HCT116 (cell line): ENCODE measurements around the gene EDNRA. TPM values are rescaled to one million over a fixed set of nuclear protein-coding genes. Genes with fewer than 3 reads are reported as not detected.

Experiments
- ATAC-seq: fragments of 200-7000 bp; cut with Tn5 transposase; 2 replicates; pipeline ENCODE4 v1.9.1; 2020; ENCODE audit warnings: mild to moderate bottlenecking, moderate library complexity
- BruUV-seq: library from RNA; stranded (reverse); fragments of 400-500 nt; replicated peaks from 2 replicates; lab custom pipeline; 2021; lab: Mats Ljungman, UMichigan
- CTCF ChIA-PET: fragments of 300-600 bp; sonication (Branson Sonifier 250); formaldehyde crosslinking; loops from one replicate; lab custom pipeline; 2021; ENCODE audit warnings: antibody characterized with exemption; lab: Charles Lee
- POLR2A ChIA-PET: fragments of 300-600, 350-600 bp; sonication (Branson Sonifier 250); formaldehyde crosslinking; loops from one replicate; lab custom pipeline; 2021; ENCODE audit warnings: antibody characterized with exemption; lab: Charles Lee
- RAD21 ChIA-PET, 2 experiments: fragments of 300-600 bp; sonication (Branson Sonifier 250); formaldehyde crosslinking; loops; one replicate each; lab custom pipeline; 2023; ENCODE audit warnings: low total read pairs in 2 of 2; ENCODE audit not compliant: uncharacterized antibody in 2 of 2, unreplicated experiment in 2 of 2, low non-redundant PET in 1 of 2; lab: Charles Lee
- DNase-seq: peaks from one replicate; pipeline ENCODE4 v3.0.0-alpha.2; 2010; ENCODE audit warnings: low read depth, low spot score
- H2AFZ ChIP-seq: fragments of 200-600 bp; shearing (Covaris generic), sonication (generic); 2 replicates; pipeline ENCODE4 v1.6.1; 2017; ENCODE audit warnings: low read depth, mixed run types, mixed read lengths, antibody characterized with exemption, low read length; ENCODE audit not compliant: poor library complexity, severe bottlenecking
- H3K27ac ChIP-seq: 2 replicates; pipeline ENCODE4 v1.5.1; 2012; ENCODE audit warnings: low read depth, low read length
- H3K27me3 ChIP-seq: fragments of 200-600 bp; sonication (generic); 2 replicates; pipeline ENCODE4 v1.6.1; 2016; ENCODE audit warnings: mixed run types, low read length, mixed read lengths; ENCODE audit not compliant: insufficient read depth
- H3K36me3 ChIP-seq, 2 experiments: fragments of 200-500 bp in 1 of 2; fragments of 200-600 bp in 1 of 2; sonication (Bioruptor generic) in 1 of 2; sonication (generic) in 1 of 2; 2 replicates each; pipeline versions ENCODE4 v1.5.1 to v1.6.1; 2014 to 2016; ENCODE audit warnings: low read length in 2 of 2, inconsistent platforms in 1 of 2, mixed read lengths in 1 of 2, mixed run types in 1 of 2; ENCODE audit not compliant: insufficient read depth in 2 of 2, control insufficient read depth in 1 of 2
- H3K4me1 ChIP-seq, 2 experiments: fragments of 200-600 bp in 1 of 2; sonication (generic) in 1 of 2; 2 replicates each; pipeline versions ENCODE4 v1.5.1 to v1.6.1; 2012 to 2017; ENCODE audit warnings: low read length in 2 of 2, inconsistent platforms in 1 of 2, mild to moderate bottlenecking in 1 of 2, mixed read lengths in 1 of 2, mixed run types in 1 of 2, moderate library complexity in 1 of 2; ENCODE audit not compliant: insufficient read depth in 2 of 2, control insufficient read depth in 1 of 2
- H3K4me2 ChIP-seq: fragments of 200-600 bp; sonication (generic); 2 replicates; pipeline ENCODE4 v1.6.1; 2017; ENCODE audit warnings: mixed run types, low read length, mixed read lengths
- H3K4me3 ChIP-seq, 2 experiments: fragments of 200-600 bp in 1 of 2; sonication (generic) in 1 of 2; replicated peaks in 1 of 2; 2 replicates each; pipeline ENCODE4 v1.5.1; 2011 to 2016; ENCODE audit warnings: low read length in 2 of 2, control low read depth in 1 of 2, low read depth in 1 of 2, mild to moderate bottlenecking in 1 of 2, mixed read lengths in 1 of 2, mixed run types in 1 of 2
- H3K79me2 ChIP-seq: fragments of 200-600 bp; sonication (generic); 2 replicates; pipeline ENCODE4 v1.6.1; 2017; ENCODE audit warnings: mild to moderate bottlenecking, mixed run types, low read length, moderate library complexity, mixed read lengths; ENCODE audit not compliant: insufficient read depth
- H3K9ac ChIP-seq: fragments of 200-600 bp; sonication (generic); 2 replicates; pipeline ENCODE4 v1.6.1; 2016; ENCODE audit warnings: low read length, mixed read lengths
- H3K9me2 ChIP-seq: fragments of 200-600 bp; sonication (generic), shearing (Covaris generic); 2 replicates; pipeline ENCODE4 v1.6.1; 2017; ENCODE audit warnings: mixed run types, mild to moderate bottlenecking, moderate library complexity; ENCODE audit not compliant: insufficient read depth
- H3K9me3 ChIP-seq, 2 experiments: fragments of 200-500 bp in 1 of 2; fragments of 200-600 bp in 1 of 2; sonication (Bioruptor generic) in 1 of 2; sonication (generic) in 1 of 2; 2 replicates each; pipeline ENCODE4 v1.6.1; 2014 to 2017; ENCODE audit warnings: low read length in 2 of 2, mixed read lengths in 2 of 2, inconsistent platforms in 1 of 2, low read depth in 1 of 2, mild to moderate bottlenecking in 1 of 2, mixed run types in 1 of 2, moderate library complexity in 1 of 2; ENCODE audit not compliant: control insufficient read depth in 1 of 2, insufficient read depth in 1 of 2
- H4K20me1 ChIP-seq: fragments of 200-600 bp; sonication (generic), shearing (Covaris generic); 2 replicates; pipeline ENCODE4 v1.6.1; 2017; ENCODE audit warnings: mixed run types, mild to moderate bottlenecking, moderate library complexity; ENCODE audit not compliant: insufficient read depth
- CBX3 ChIP-seq: IDR thresholded peaks from 2 replicates; pipeline ENCODE4 v1.6.1; 2012; ENCODE audit warnings: low read depth
- ELF1 ChIP-seq: IDR thresholded peaks from 2 replicates; pipeline ENCODE4 v1.6.1; 2012; ENCODE audit warnings: low read depth, borderline replicate concordance
- EZH2 ChIP-seq: fragments of 200-600 bp; sonication (generic); IDR thresholded peaks from 2 replicates; pipeline ENCODE4 v1.6.1; 2017; ENCODE audit warnings: antibody characterized with exemption, mixed run types
- FOSL1 ChIP-seq: IDR thresholded peaks from 2 replicates; pipeline ENCODE4 v1.6.1; 2012; ENCODE audit warnings: low read depth
- POLR2A ChIP-seq: IDR thresholded peaks from 2 replicates; pipeline ENCODE4 v1.7.0; 2011; ENCODE audit warnings: borderline replicate concordance; ENCODE audit not compliant: insufficient read depth, insufficient read length; ENCODE audit errors: extremely low read depth
- TCF7L2 ChIP-seq: IDR thresholded peaks from 2 replicates; pipeline ENCODE4 v1.7.0; 2011; ENCODE audit warnings: borderline replicate concordance, inconsistent platforms; ENCODE audit not compliant: insufficient read depth, insufficient read length; ENCODE audit errors: extremely low read depth
- YY1 ChIP-seq: IDR thresholded peaks from 2 replicates; pipeline ENCODE4 v1.6.1; 2011; ENCODE audit warnings: low read length, low read depth, moderate library complexity, mild to moderate bottlenecking; ENCODE audit not compliant: insufficient replicate concordance; ENCODE audit errors: extremely low read depth
- ZFX ChIP-seq: fragments of 450-650 bp; IDR thresholded peaks from 2 replicates; pipeline ENCODE4 v1.6.1; 2017
- ZNF274 ChIP-seq: fragments of 200-500 bp; sonication (Bioruptor generic); IDR thresholded peaks from 2 replicates; pipeline ENCODE4 v1.6.1; 2014; ENCODE audit warnings: mild to moderate bottlenecking, low read depth, low read length, inconsistent platforms
- intact Hi-C: fragments of 100-400 bp; cut with micrococcal nuclease; formaldehyde crosslinking; loops from 2 replicates; pipeline ENCODE4 v1.10.0; 2022
- total RNA-seq: library from RNA; stranded (reverse); gene quantifications from one replicate; pipeline ENCODE4 v1.2.1, GENCODE V29; 2021; ENCODE audit not compliant: unreplicated experiment
- TF ChIP-seq, protein P1 (sequence below): IDR thresholded peaks from 2 replicates; pipeline ENCODE4 v1.6.1; 2012
- TF ChIP-seq, protein P2 (sequence below): IDR thresholded peaks from 2 replicates; pipeline ENCODE4 v1.6.1; 2012

The EDNRA gene
- total RNA-seq, 1 experiment from 2014 or later = 2.0 TPM

DNA sequence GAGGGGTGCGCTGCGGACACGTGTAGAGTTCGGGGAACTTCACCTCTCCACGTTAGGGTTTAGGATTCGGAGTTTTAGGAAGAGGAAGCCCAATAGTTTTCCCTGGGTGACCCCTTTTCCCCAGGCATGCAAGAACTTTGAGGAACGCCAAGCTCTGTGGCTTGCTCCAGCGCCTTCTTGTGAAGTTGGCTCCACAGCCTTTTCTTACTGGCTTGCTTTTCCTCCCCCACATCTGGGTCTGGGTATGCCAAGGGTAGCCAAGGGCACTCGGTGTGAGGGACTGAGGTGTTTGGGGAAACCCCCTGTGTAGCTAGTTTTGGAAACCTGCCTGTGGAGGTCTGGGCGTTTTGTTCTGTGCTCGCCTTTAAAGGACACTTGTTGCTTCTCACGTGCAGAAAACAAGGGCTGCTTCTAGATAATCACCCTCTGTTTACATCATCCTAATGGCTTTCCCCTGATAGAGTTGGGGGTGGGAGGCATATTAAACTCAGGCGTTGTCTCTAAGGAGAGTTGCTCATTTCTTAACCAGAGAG, 746 bp downstream of the EDNRA start:
- CTCF ChIA-PET = no interaction called here
- H3K4me3 ChIP-seq = peak overlapping the region; percentile 44 to 57
- no peak for DNase-seq
- BruUV-seq = no TSS peak
- H3K27me3 ChIP-seq = no peaks in the 10 kb centered on the region
- no peak overlapping the region for H2AFZ ChIP-seq
- H3K4me1 ChIP-seq = peaks cover 0 to 2% of the 10 kb centered on the region in 2 experiments; a peak in 1 of 4 replicates
- H3K4me2 ChIP-seq = peak overlapping the region; percentile 70
- TF ChIP-seq FOSL1 = no peak
- TF ChIP-seq, protein P1, sequence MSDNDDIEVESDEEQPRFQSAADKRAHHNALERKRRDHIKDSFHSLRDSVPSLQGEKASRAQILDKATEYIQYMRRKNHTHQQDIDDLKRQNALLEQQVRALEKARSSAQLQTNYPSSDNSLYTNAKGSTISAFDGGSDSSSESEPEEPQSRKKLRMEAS = 0 out of 2 replicates have a peak, but pooled peaks have one; percentile 8
- peak; percentile 18 for ATAC-seq
- RAD21 ChIA-PET = no interaction called here
- no peak overlapping the region; the same call in 1 of the 2 replicates for H3K27ac ChIP-seq
- H3K9me3 ChIP-seq = no peaks in the 10 kb centered on the region
- intact Hi-C loops = no loop called here
- no peaks in the 10 kb centered on the region for H3K79me2 ChIP-seq
- H4K20me1 ChIP-seq = no peaks in the 10 kb centered on the region
- POLR2A ChIA-PET = no interaction called here
- no peaks in the 10 kb centered on the region for H3K9me2 ChIP-seq
- no peaks in the 10 kb centered on the region for H3K36me3 ChIP-seq
- peak overlapping the region; percentile 52 for H3K9ac ChIP-seq

DNA sequence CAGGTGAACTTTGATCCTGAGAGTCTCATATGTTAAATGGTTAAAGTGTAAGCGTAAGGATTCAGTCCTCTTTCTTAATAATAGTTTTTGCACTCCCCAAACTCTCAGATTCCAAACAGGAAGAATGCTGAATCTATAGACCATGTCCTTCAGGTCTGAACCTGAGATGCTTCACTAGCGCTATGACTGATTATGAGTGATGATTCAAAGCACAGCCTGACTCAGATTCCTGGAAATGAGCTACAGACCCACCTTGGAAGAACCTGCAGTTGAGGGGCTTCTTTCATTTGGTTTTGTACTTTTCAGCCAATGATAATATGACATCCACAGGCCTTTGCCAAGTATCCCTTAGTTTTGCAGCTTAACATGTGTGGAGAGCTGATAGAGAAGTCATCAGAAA, 1.4 kb downstream of the EDNRA start:
- TF ChIP-seq EZH2 (no peak), ZFX (no peak), ELF1 (no peak), YY1 (no peak), ZNF274 (no peak), TCF7L2 (no peak), POLR2A (no peak), CBX3 (no peak)
- TF ChIP-seq, protein P2, sequence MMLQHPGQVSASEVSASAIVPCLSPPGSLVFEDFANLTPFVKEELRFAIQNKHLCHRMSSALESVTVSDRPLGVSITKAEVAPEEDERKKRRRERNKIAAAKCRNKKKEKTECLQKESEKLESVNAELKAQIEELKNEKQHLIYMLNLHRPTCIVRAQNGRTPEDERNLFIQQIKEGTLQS = no peak
- TF ChIP-seq, protein P1 = no peak
- ATAC-seq = no peak
- BruUV-seq = TSS peak; percentile 48
- Histone ChIP-seq H3K4me2 (peak overlapping the region; percentile 70; the same call in 1 of the 2 replicates), H3K4me3 (no peak overlapping the region), H3K9ac (no peak overlapping the region), H3K36me3 (no peaks in the 10 kb centered on the region), H2AFZ (no peak overlapping the region), H4K20me1 (no peaks in the 10 kb centered on the region), H3K9me2 (no peaks in the 10 kb centered on the region), H3K9me3 (no peaks in the 10 kb centered on the region), H3K27me3 (no peaks in the 10 kb centered on the region), H3K27ac (no peak overlapping the region), H3K79me2 (no peaks in the 10 kb centered on the region), H3K4me1 (peaks cover 0 to 2% of the 10 kb centered on the region in 2 experiments; a peak in 1 of 4 replicates)
- ChIA-PET CTCF (no interaction called here), RAD21 (no interaction called here), POLR2A (no interaction called here)
- intact Hi-C loops = no loop called here
- no peak for DNase-seq
